OCI-LY3 (cell line): ENCODE results near the gene CRTAP.

Source experiments
- CTCF ChIP-seq: fragments of 200-600, 300-600 bp; sonication (generic); IDR thresholded peaks from 2 replicates; pipeline ENCODE4 v1.5.1; 2014; ENCODE audit warnings: antibody characterized with exemption, low read length, low read depth
- EZH2phosphoT487 ChIP-seq: fragments of 200-600 bp; shearing (Covaris generic); IDR thresholded peaks from 2 replicates; pipeline ENCODE4 v1.6.1; 2018; ENCODE audit warnings: antibody characterized with exemption, mixed run types, low read depth

- TF ChIP-seq CTCF, result no peak
- TF ChIP-seq EZH2phosphoT487, result no peak
Observed at GRCh38 chr3:33146791-33147445, 33.1 kb downstream of the CRTAP start.
